MCF 10A (cell line): ENCODE data around the gene ACSS2. TPM values are rescaled to one million over a fixed set of nuclear protein-coding genes. Genes with fewer than 3 reads are reported as not detected.

Experiments
- BruUV-seq: library from RNA; stranded (reverse); fragments of 400-500 nt; replicated peaks from 2 replicates; lab custom pipeline; 2021; lab: Mats Ljungman, UMichigan
- CTCF ChIA-PET: fragments of 300-600 bp; sonication (Branson Sonifier 250); formaldehyde crosslinking; extraction: SDS; loops from one replicate; lab custom pipeline; 2021; ENCODE audit warnings: antibody characterized with exemption, inconsistent platforms; lab: Yijun Ruan, JAX
- POLR2A ChIA-PET: fragments of 300-600, 350-650 bp; sonication (Branson Sonifier 250); formaldehyde crosslinking; extraction: SDS; loops from one replicate; lab custom pipeline; 2020; ENCODE audit warnings: antibody characterized with exemption, inconsistent platforms; lab: Yijun Ruan, JAX
- DNase-seq: peaks from one replicate; pipeline ENCODE4 v3.0.0-alpha.2; 2018; ENCODE audit not compliant: unreplicated experiment
- H3K27ac Mint-ChIP-seq: one replicate; pipeline ENCODE4 v1.8.0; 2022; ENCODE audit warnings: mild to moderate bottlenecking, low read depth, mixed read lengths; ENCODE audit not compliant: unreplicated experiment
- H3K27me3 Mint-ChIP-seq: one replicate; pipeline ENCODE4 v1.8.0; 2022; ENCODE audit warnings: mixed read lengths; ENCODE audit not compliant: insufficient read depth, unreplicated experiment
- H3K36me3 Mint-ChIP-seq: one replicate; pipeline ENCODE4 v1.8.0; 2022; ENCODE audit warnings: mild to moderate bottlenecking, moderate library complexity, mixed read lengths; ENCODE audit not compliant: insufficient read depth, unreplicated experiment
- H3K4me1 Mint-ChIP-seq: one replicate; pipeline ENCODE4 v1.8.0; 2022; ENCODE audit warnings: mixed read lengths; ENCODE audit not compliant: insufficient read depth, unreplicated experiment
- H3K4me3 Mint-ChIP-seq: one replicate; pipeline ENCODE4 v1.8.0; 2022; ENCODE audit warnings: mild to moderate bottlenecking, moderate library complexity, mixed read lengths; ENCODE audit not compliant: unreplicated experiment
- H3K9me3 Mint-ChIP-seq: one replicate; pipeline ENCODE4 v1.8.0; 2022; ENCODE audit warnings: mixed read lengths; ENCODE audit not compliant: unreplicated experiment
- CTCF ChIP-seq: fragments of 200-600 bp; IDR thresholded peaks from one replicate; pipeline ENCODE4 v1.8.0; 2022; ENCODE audit warnings: antibody characterized with exemption, mild to moderate bottlenecking; ENCODE audit not compliant: unreplicated experiment
- intact Hi-C: fragments of 100-400 bp; cut with micrococcal nuclease; formaldehyde crosslinking; loops from 2 replicates; pipeline ENCODE4 v1.14.1; 2022
- total RNA-seq: library from RNA; stranded (reverse); gene quantifications from 2 replicates; pipeline ENCODE4 v1.2.3, GENCODE V29; 2022

The ACSS2 gene
- total RNA-seq, 1 experiment from 2014 or later, result 42.0 TPM

GRCh38 chr20:34864216-34864615, 12.2 kb upstream of the ACSS2 start:
- H3K4me3 Mint-ChIP-seq, result no peak overlapping the region
- BruUV-seq, result no TSS peak
- DNase-seq, result no peak
- no peaks in the 10 kb centered on the region for H3K9me3 Mint-ChIP-seq
- POLR2A ChIA-PET, result interaction anchor here (0.7 kb wide), 1 partner anchor 338 kb away, joined by 3 read pairs; no protein-coding TSS in a partner anchor
- no peak for TF ChIP-seq CTCF
- intact Hi-C loops, result no loop called here
- H3K27ac Mint-ChIP-seq, result no peak overlapping the region
- no peaks in the 10 kb centered on the region for H3K36me3 Mint-ChIP-seq
- H3K27me3 Mint-ChIP-seq, result no peaks in the 10 kb centered on the region
- H3K4me1 Mint-ChIP-seq, result no peaks in the 10 kb centered on the region
- CTCF ChIA-PET, result interaction anchor here (1.1 to 8.3 kb wide), 3 partner anchors 10 to 232 kb away, joined by 3 to 51 read pairs (median 7); partner anchors contain the start of gene GGT7

- Mint-ChIP-seq H3K27ac (no peak overlapping the region), H3K4me1 (peaks cover 36% of the 10 kb centered on the region), H3K9me3 (no peaks in the 10 kb centered on the region), H3K4me3 (no peak overlapping the region), H3K27me3 (no peaks in the 10 kb centered on the region), H3K36me3 (no peaks in the 10 kb centered on the region)
- no peak for TF ChIP-seq CTCF
- BruUV-seq, result no TSS peak
- intact Hi-C loops, result no loop called here
- CTCF ChIA-PET, result interaction anchor here (0.6 to 10.5 kb wide), 9 partner anchors 9 to 373 kb away, joined by 3 to 279 read pairs (median 4); partner anchors contain the start of genes GSS and MYH7B
- POLR2A ChIA-PET, result interaction anchor here (3.5 kb wide), 1 partner anchor 84 kb away, joined by 17 read pairs; the partner anchor contains the start of genes GSS and MYH7B
- no peak for DNase-seq
These were observed 5.0 kb upstream of the ACSS2 start for GRCh38 chr20:34871320-34871926.

- Mint-ChIP-seq H3K4me3 (peak overlapping the region; percentile 71), H3K36me3 (no peaks in the 10 kb centered on the region), H3K27me3 (no peaks in the 10 kb centered on the region), H3K27ac (no peak overlapping the region), H3K9me3 (no peaks in the 10 kb centered on the region), H3K4me1 (peaks cover 41% of the 10 kb centered on the region)
- no TSS peak for BruUV-seq
- no peak for DNase-seq
- intact Hi-C loops, result no loop called here
- CTCF ChIA-PET, result interaction anchor here (0.6 to 10.5 kb wide), 22 partner anchors 10 to 275 kb away, joined by 3 to 279 read pairs (median 4); partner anchors contain the start of genes EDEM2, GSS and MYH7B
- no peak for TF ChIP-seq CTCF
- POLR2A ChIA-PET, result interaction anchor here (0.6 to 3.5 kb wide), 10 partner anchors 28 to 275 kb away, joined by 3 to 17 read pairs (median 4); partner anchors contain the start of genes EDEM2, GSS, MYH7B and TRPC4AP
These were observed 4.3 kb upstream of the ACSS2 start for GRCh38 chr20:34871966-34872621.

- POLR2A ChIA-PET, result interaction anchor here (0.6 to 3.5 kb wide), 11 partner anchors 27 to 274 kb away, joined by 3 to 17 read pairs (median 4); partner anchors contain the start of genes EDEM2, GSS, MYH7B and TRPC4AP
- peaks cover 42% of the 10 kb centered on the region for H3K4me1 Mint-ChIP-seq
- peak; percentile 29 for TF ChIP-seq CTCF
- no peaks in the 10 kb centered on the region for H3K9me3 Mint-ChIP-seq
- peak within 1 kb of the TSS; percentile 71 for H3K4me3 Mint-ChIP-seq
- no peaks in the 10 kb centered on the region for H3K27me3 Mint-ChIP-seq
- no peak within 1 kb of the TSS for H3K27ac Mint-ChIP-seq
- no TSS peak for BruUV-seq
- CTCF ChIA-PET, result interaction anchor here (0.5 to 10.5 kb wide), 27 partner anchors 13 to 1698 kb away, joined by 3 to 279 read pairs (median 3); partner anchors contain the start of genes EDEM2, GSS, MYH7B and TRPC4AP
- H3K36me3 Mint-ChIP-seq, result no peaks in the 10 kb centered on the region
- intact Hi-C loops, result no loop called here
- peak; percentile 36 for DNase-seq
These were observed 3.7 kb upstream of the ACSS2 start, which contains the start of gene GGT7 for GRCh38 chr20:34872622-34873224. Gene GGT7 (minus strand): TSS chr20:34872856. CDS start chr20:34872815, 41 bp downstream.
